Left lung (tissue), 10 donors: ENCODE results near the gene SPHK2. TPM values are rescaled to one million over a fixed set of nuclear protein-coding genes. Genes with fewer than 3 reads are reported as not detected.

Experiments used
- ATAC-seq: fragments of 200-7000 bp; cut with Tn5 transposase; one replicate; pipeline ENCODE4 v1.9.1; 2020; ENCODE audit warnings: moderate library complexity
- DNase-seq, 4 donors: peaks; one replicate each; pipeline ENCODE4 v3.0.0-alpha.2; 2013 to 2020
- H3K27ac ChIP-seq, 2 donors: fragments of 200-600 bp; sonication (generic) in 1 of 2; one replicate each; pipeline versions ENCODE4 v1.5.0 to v1.8.0; 2020 to 2021
- H3K27me3 ChIP-seq, 2 donors: fragments of 200-600 bp; sonication (generic) in 1 of 2; one replicate each; pipeline versions ENCODE4 v1.5.0 to v1.8.0; 2020 to 2021
- H3K36me3 ChIP-seq, 2 donors: fragments of 200-600 bp; sonication (generic) in 1 of 2; one replicate each; pipeline versions ENCODE4 v1.5.0 to v1.8.0; 2020 to 2021
- H3K4me1 ChIP-seq, 2 donors: fragments of 200-600 bp; one replicate each; pipeline ENCODE4 v1.8.0; 2021
- H3K4me3 ChIP-seq, 2 donors: fragments of 200-600 bp; sonication (generic) in 1 of 2; one replicate each; pipeline versions ENCODE4 v1.5.0 to v1.8.0; 2020 to 2021; ENCODE audit warnings: mild to moderate bottlenecking in 1 of 2
- H3K9me3 ChIP-seq, 2 donors: fragments of 200-600 bp; sonication (generic) in 1 of 2; one replicate each; pipeline versions ENCODE4 v1.5.0 to v1.8.0; 2020 to 2021
- intact Hi-C, 2 donors: fragments of 100-400 bp; cut with DNase I; formaldehyde crosslinking; loops; one replicate each; pipeline versions ENCODE4 v1.11.2 to v1.14.2; 2022
- polyA plus RNA-seq, 6 donors: library from polyadenylated mRNA; unstranded; fragments of 120-200 nt; gene quantifications; one replicate each; pipeline ENCODE4 v1.2.1, GENCODE V29; 2013; ENCODE audit not compliant: insufficient read length in 6 of 6
- total RNA-seq, 2 donors: library from RNA; stranded (reverse); fragmentation: NEBNext Ultra II Directional; extraction: Animal tissue kit (Norgen Biotek cat#: 25700); gene quantifications; one replicate each; pipeline ENCODE4 v1.2.1, GENCODE V29; 2021
- TF ChIP-seq, protein P1 (sequence below), 2 donors: fragments of 200-600 bp; sonication (generic) in 1 of 2; IDR thresholded peaks; one replicate each; pipeline versions ENCODE4 v1.5.0 to v1.8.0; 2021; ENCODE audit warnings: antibody characterized with exemption in 2 of 2
- donor health status: DM: no; HTN: yes; CAD: no.
- donor health status: DM: no; HTN: no; CAD: no.

The SPHK2 gene
- total and polyA plus RNA-seq, 8 donors, result 10.2 to 27.5 (median 14.9) TPM

DNA sequence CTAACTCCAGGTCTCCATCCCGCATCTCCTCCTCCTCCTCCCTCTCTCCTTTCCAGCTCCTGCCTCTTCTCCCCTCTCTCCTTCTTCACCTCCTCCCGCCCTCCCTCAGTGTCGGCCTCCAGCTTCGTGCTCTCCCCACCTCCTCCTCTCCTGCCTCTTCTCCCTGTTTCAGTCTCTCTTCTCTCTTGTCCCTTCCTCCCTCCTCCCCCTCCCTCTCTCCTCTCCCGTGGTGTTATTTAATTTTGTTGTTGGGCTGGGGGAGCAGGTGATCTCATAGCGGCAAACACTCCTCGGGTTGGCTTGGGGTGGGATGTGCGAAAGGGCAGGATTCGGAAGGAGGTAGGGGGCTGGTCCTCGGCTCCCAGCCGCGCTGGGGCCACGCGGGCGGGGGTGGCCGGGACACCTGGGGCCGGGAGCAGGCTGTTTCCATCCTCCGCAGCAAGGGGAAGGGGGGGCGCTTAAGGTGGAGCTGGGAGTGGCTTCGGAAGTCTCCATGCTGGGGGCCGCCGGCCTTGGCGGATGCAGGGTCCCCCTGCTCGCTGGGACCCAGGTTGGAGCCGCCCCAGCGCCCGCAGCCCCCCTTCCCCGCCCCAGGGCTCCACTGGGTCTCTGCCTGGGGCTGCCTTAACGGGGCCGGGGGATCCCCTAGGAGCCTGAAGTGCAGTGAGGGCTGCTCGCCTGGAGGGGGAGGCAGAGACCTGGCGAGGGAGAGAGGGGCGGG, 26.9 kb downstream of the SPHK2 start, which contains the start of gene CA11:
CA11 (minus strand) TSS at position 187 of the 721 bp plus-strand sequence. CDS start 555 bp downstream, outside the sequence.
- peak within 1 kb of the TSS; percentile 64 to 70 for H3K27ac ChIP-seq
- DNase-seq (peak; percentile 82 to 95 (median 90)), ATAC-seq (peak; percentile 93)
- H3K36me3 ChIP-seq, result no peaks in the 10 kb centered on the region
- intact Hi-C loops, result no loop called here
- peak within 1 kb of the TSS; percentile 33 to 50 for H3K4me3 ChIP-seq
- H3K9me3 ChIP-seq, result no peaks in the 10 kb centered on the region
- H3K27me3 ChIP-seq, result peaks cover 0 to 18% of the 10 kb centered on the region in 2 donors
- TF ChIP-seq, protein P1, sequence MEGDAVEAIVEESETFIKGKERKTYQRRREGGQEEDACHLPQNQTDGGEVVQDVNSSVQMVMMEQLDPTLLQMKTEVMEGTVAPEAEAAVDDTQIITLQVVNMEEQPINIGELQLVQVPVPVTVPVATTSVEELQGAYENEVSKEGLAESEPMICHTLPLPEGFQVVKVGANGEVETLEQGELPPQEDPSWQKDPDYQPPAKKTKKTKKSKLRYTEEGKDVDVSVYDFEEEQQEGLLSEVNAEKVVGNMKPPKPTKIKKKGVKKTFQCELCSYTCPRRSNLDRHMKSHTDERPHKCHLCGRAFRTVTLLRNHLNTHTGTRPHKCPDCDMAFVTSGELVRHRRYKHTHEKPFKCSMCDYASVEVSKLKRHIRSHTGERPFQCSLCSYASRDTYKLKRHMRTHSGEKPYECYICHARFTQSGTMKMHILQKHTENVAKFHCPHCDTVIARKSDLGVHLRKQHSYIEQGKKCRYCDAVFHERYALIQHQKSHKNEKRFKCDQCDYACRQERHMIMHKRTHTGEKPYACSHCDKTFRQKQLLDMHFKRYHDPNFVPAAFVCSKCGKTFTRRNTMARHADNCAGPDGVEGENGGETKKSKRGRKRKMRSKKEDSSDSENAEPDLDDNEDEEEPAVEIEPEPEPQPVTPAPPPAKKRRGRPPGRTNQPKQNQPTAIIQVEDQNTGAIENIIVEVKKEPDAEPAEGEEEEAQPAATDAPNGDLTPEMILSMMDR (IDR thresholded peaks at IDR 0.05), result peak; percentile 75 to 89
- H3K4me1 ChIP-seq, result peaks cover 7 to 28% of the 10 kb centered on the region in 2 donors

DNA sequence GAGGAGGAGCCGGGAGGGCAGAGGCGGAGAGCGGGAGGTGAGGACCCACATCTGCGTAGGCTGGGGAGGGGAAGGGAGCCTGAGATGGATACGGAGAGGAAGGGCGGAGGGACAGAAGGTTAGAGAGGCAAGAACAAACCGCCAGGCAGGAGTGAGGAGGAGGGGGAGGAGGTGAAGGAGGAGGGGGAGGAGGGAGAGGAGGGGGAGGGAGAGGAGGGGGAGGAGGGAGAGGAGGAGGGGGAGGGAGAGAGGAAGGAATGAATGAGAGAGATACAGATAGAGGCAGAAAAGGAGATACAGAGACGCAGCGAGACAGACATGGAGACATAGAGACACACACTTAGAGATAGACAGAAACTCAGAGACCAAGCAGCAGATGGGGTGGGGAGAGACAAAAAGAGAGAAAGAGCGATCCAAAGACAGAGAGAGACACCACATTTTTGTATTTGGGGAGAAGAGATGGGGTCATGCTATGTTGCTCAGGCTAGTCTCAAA, 27.5 kb downstream of the SPHK2 start:
- TF ChIP-seq, protein P1 (IDR thresholded peaks at IDR 0.05), result no peak
- peaks cover 7 to 28% of the 10 kb centered on the region in 2 donors for H3K4me1 ChIP-seq
- H3K27me3 ChIP-seq, result peaks cover 0 to 18% of the 10 kb centered on the region in 2 donors
- intact Hi-C loops, result no loop called here
- peak overlapping the region; percentile 33 to 50 for H3K4me3 ChIP-seq
- DNase-seq (no peak), ATAC-seq (no peak)
- peak overlapping the region; percentile 64 to 70 for H3K27ac ChIP-seq
- no peaks in the 10 kb centered on the region for H3K36me3 ChIP-seq
- H3K9me3 ChIP-seq, result no peaks in the 10 kb centered on the region

DNA sequence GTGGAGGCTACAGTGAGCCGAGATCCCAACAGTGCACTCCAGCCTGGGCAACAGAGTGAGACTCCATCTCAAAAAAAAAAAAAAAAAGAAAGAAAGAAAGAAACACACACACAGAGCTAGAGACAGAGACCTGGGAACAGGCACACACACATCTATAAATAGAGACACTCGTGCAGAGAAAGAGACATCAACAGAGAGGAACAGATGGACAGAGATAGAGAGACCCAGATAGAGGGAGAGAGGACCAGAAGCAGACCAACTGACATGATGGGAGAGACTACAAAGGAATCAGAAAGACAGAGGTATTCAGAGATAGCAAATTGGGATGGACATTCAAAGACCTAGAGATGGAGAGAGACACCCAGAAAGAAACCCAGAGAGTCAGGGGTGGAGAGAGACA, 28.8 kb downstream of the SPHK2 start:
- H3K27me3 ChIP-seq, result peaks cover 0 to 18% of the 10 kb centered on the region in 2 donors
- peaks cover 7 to 28% of the 10 kb centered on the region in 2 donors for H3K4me1 ChIP-seq
- intact Hi-C loops, result no loop called here
- TF ChIP-seq, protein P1 (IDR thresholded peaks at IDR 0.05), result no peak
- H3K36me3 ChIP-seq, result no peaks in the 10 kb centered on the region
- H3K4me3 ChIP-seq, result no peak overlapping the region
- no peak for ATAC-seq
- no peak for DNase-seq
- H3K27ac ChIP-seq, result no peak overlapping the region
- no peaks in the 10 kb centered on the region for H3K9me3 ChIP-seq

DNA sequence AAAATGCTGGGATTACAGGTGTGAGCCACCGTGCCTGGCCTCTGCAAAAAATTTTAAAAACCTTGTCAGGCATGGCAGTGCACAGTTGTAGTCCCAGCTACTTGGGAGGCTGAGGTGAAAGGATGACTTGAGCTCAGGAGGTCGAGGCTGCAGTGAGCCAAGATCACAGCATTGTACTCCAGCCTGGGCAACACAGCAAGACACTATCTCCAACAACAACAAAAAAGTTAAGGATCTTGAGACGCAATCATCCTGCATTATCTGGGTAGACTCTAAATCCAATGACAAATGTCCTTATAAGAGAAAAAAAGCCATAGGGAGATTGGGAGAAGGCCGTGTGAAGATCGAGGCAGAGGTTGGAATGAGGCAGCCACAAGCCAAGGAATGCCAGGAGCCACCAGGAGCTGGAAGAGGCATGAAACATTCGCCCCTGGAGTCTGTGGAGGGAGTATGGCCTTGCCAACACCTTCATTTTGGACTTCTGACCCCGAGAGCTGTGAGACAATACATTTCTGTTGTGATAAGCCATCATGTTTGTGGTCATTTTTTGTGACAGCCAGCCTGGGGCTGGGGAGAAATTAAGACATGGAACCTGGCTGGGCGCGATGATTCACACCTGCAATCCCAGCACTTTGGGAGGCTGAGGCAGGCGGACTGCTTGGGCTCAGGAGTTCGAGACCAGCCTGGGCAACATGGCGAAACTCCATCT, 31.8 kb downstream of the SPHK2 start:
- intact Hi-C loops, result no loop called here
- TF ChIP-seq, protein P1 (IDR thresholded peaks at IDR 0.05), result no peak
- Histone ChIP-seq H3K4me1 (peaks cover 0 to 9% of the 10 kb centered on the region in 2 donors), H3K27me3 (peaks cover 0 to 3% of the 10 kb centered on the region in 2 donors), H3K36me3 (no peaks in the 10 kb centered on the region), H3K4me3 (no peak overlapping the region), H3K27ac (no peak overlapping the region), H3K9me3 (no peaks in the 10 kb centered on the region)
- no peak for ATAC-seq
- no peak for DNase-seq

DNA sequence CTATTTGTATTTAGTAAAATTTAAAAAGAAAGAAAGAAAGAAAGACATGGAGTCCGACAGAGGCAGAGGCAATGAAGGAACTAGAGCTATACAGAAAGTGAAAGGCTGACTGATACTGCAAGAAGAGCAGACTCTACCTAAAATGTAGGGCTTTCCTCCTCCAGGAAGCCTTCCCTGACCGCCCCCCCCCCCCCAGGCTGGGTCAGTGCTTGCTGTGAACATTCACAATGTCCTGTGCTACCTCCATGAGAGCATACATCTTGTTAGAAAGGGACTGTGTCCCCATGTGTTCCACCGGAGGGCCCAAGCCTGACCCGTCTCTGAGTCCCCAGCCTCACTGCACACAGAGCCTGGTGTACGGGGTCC, 32.4 kb downstream of the SPHK2 start:
- intact Hi-C loops, result no loop called here
- Histone ChIP-seq H3K36me3 (no peaks in the 10 kb centered on the region), H3K27ac (no peak overlapping the region), H3K9me3 (no peaks in the 10 kb centered on the region), H3K4me3 (no peak overlapping the region), H3K27me3 (no peaks in the 10 kb centered on the region), H3K4me1 (peaks cover 0 to 5% of the 10 kb centered on the region in 2 donors)
- DNase-seq, result no peak
- TF ChIP-seq, protein P1 (IDR thresholded peaks at IDR 0.05), result no peak
- no peak for ATAC-seq
